Kidney epithelial cell (primary cell): Measurements from ENCODE around the gene MMUT. TPM values are rescaled to one million over a fixed set of nuclear protein-coding genes. Genes with fewer than 3 reads are reported as not detected.
A peak's percentile ranks its signal among the peaks of the same experiment; 100 is the strongest.

Experiments
- DNase-seq: peaks from one replicate; pipeline ENCODE4 v3.0.0-alpha.2; 2010; ENCODE audit warnings: low read depth
- H3K27me3 ChIP-seq: 2 replicates; pipeline ENCODE4 v1.6.0; 2011; ENCODE audit warnings: low read length; ENCODE audit not compliant: control insufficient read depth, insufficient read depth
- H3K36me3 ChIP-seq: 2 replicates; pipeline ENCODE4 v1.5.1; 2011; ENCODE audit warnings: low read length; ENCODE audit not compliant: control insufficient read depth, insufficient read depth
- H3K4me3 ChIP-seq: 2 replicates; pipeline ENCODE4 v1.5.1; 2011; ENCODE audit warnings: low read depth, mild to moderate bottlenecking, control low read depth, low read length
- CTCF ChIP-seq: IDR thresholded peaks from 2 replicates; pipeline ENCODE4 v1.5.1; 2011; ENCODE audit warnings: mild to moderate bottlenecking, moderate library complexity, low read length, control low read depth, inconsistent platforms; ENCODE audit not compliant: insufficient read depth, poor library complexity, severe bottlenecking
- total RNA-seq: library from RNA; depleted of rRNA; stranded (reverse); fragments of >200 nt; gene quantifications from 2 replicates; pipeline ENCODE4 v1.2.3, GENCODE V29; 2015

Gene MMUT
- total RNA-seq, 1 donor from 2014 or later = 13.0 TPM

DNA sequence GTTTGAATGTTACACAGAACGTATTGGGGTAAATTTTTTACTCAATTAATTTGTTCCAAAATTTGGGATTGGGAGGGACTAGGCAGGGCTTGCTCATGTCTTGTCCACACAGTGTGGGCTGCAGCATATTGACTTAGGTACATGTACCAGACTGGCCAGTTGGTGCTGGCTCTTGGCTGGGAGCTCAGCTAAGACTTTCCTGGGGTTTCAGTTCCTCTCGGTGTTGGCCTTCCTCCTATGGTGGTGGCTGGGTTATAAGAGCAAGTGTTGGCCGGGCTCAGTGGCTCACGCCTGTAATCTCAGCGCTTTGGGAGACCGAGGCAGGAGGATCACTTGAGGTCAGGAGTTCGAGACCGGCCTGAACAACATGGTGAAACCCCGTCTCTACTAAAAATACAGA, 5.0 kb upstream of the MMUT start:
- DNase-seq = no peak
- no peaks in the 10 kb centered on the region for H3K27me3 ChIP-seq
- no peaks in the 10 kb centered on the region for H3K36me3 ChIP-seq
- TF ChIP-seq CTCF = no peak
- H3K4me3 ChIP-seq = no peak overlapping the region

DNA sequence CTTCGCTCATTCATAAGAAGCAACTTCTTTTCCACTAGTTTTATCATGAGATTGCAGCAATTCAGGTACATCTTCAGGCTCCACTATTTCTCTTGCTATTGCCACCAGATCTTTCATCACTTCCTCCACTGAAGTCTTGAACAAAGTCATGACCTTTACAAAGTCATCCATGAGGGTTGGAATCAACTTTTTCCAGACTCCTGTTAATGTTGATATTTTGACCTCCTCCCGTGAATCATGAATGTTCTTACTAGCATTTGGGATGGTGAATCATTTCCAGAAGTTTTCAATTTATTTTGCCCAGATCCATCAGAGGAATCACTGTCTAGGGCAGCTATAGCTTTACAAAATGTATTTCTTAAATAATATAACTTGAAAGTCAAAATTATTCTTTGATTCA, 1.6 kb upstream of the MMUT start:
- DNase-seq = no peak
- H3K36me3 ChIP-seq = no peaks in the 10 kb centered on the region
- no peaks in the 10 kb centered on the region for H3K27me3 ChIP-seq
- no peak overlapping the region for H3K4me3 ChIP-seq
- TF ChIP-seq CTCF = no peak

GRCh38 chr6:49463612-49463967, 537 bp upstream of the MMUT start:
- H3K36me3 ChIP-seq = no peaks in the 10 kb centered on the region
- DNase-seq = no peak
- H3K27me3 ChIP-seq = no peaks in the 10 kb centered on the region
- peak overlapping the region; percentile 92 for H3K4me3 ChIP-seq
- no peak for TF ChIP-seq CTCF

GRCh38 chr6:49462599-49462926, 490 bp downstream of the MMUT start:
- Histone ChIP-seq H3K36me3 (no peaks in the 10 kb centered on the region), H3K4me3 (peak overlapping the region; percentile 92), H3K27me3 (no peaks in the 10 kb centered on the region)
- no peak for DNase-seq
- no peak for TF ChIP-seq CTCF

DNA sequence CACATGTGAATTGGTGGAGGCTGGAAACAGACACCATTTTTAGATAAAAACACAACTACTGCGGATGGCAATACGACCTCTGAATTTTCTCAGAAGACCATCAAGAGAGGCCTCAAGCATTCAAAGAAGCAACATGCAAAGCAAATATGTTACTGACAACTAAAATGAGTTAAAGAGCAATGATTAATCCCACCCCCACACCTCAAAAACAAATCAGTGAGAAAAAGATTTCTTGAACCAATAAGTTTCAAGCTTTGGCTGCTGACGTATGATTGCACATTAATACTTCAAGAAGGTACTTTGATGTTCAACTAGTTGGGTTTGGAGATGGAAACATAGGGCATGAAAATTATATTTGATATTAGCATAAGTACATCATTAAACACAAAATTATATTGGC, 982 bp downstream of the MMUT start:
- no peak for DNase-seq
- TF ChIP-seq CTCF = no peak
- H3K4me3 ChIP-seq = peak overlapping the region; percentile 92
- H3K27me3 ChIP-seq = no peaks in the 10 kb centered on the region
- no peaks in the 10 kb centered on the region for H3K36me3 ChIP-seq

GRCh38 chr6:49457771-49458170, 5.3 kb downstream of the MMUT start:
- TF ChIP-seq CTCF = no peak
- DNase-seq = no peak
- no peak overlapping the region for H3K4me3 ChIP-seq
- H3K27me3 ChIP-seq = no peaks in the 10 kb centered on the region
- no peaks in the 10 kb centered on the region for H3K36me3 ChIP-seq
